SK-N-SH (cell line): ENCODE data around the gene DYNLRB1.

Experiments used
- EZH2phosphoT487 ChIP-seq: fragments of 200-600 bp; sonication (generic); IDR thresholded peaks from 2 replicates; pipeline ENCODE4 v1.6.1; 2017; ENCODE audit warnings: low read depth, mixed run types, mild to moderate bottlenecking, antibody characterized with exemption, moderate library complexity, borderline replicate concordance
- GABPA ChIP-seq: IDR thresholded peaks from 2 replicates; pipeline ENCODE4 v1.4.0; 2012; ENCODE audit warnings: low read depth, mild to moderate bottlenecking
- NFIC ChIP-seq: IDR thresholded peaks from 2 replicates; pipeline ENCODE4 v1.4.0; 2012; ENCODE audit warnings: borderline replicate concordance
- POLR2AphosphoS5 ChIP-seq: IDR thresholded peaks from 2 replicates; pipeline ENCODE4 v1.6.1; 2012; ENCODE audit warnings: low read depth, low read length
- TF ChIP-seq, protein P1 (sequence below): IDR thresholded peaks from 2 replicates; pipeline ENCODE4 v1.4.0; 2012; ENCODE audit warnings: low read depth
- TF ChIP-seq, protein P2 (sequence below): IDR thresholded peaks from 2 replicates; pipeline ENCODE4 v1.6.1; 2012; ENCODE audit warnings: mild to moderate bottlenecking, low read depth, low read length, moderate library complexity

GRCh38 chr20:34506480-34506879, 9.7 kb upstream of the DYNLRB1 start:
- TF ChIP-seq, protein P1, sequence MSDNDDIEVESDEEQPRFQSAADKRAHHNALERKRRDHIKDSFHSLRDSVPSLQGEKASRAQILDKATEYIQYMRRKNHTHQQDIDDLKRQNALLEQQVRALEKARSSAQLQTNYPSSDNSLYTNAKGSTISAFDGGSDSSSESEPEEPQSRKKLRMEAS, result no peak
- TF ChIP-seq, protein P2, sequence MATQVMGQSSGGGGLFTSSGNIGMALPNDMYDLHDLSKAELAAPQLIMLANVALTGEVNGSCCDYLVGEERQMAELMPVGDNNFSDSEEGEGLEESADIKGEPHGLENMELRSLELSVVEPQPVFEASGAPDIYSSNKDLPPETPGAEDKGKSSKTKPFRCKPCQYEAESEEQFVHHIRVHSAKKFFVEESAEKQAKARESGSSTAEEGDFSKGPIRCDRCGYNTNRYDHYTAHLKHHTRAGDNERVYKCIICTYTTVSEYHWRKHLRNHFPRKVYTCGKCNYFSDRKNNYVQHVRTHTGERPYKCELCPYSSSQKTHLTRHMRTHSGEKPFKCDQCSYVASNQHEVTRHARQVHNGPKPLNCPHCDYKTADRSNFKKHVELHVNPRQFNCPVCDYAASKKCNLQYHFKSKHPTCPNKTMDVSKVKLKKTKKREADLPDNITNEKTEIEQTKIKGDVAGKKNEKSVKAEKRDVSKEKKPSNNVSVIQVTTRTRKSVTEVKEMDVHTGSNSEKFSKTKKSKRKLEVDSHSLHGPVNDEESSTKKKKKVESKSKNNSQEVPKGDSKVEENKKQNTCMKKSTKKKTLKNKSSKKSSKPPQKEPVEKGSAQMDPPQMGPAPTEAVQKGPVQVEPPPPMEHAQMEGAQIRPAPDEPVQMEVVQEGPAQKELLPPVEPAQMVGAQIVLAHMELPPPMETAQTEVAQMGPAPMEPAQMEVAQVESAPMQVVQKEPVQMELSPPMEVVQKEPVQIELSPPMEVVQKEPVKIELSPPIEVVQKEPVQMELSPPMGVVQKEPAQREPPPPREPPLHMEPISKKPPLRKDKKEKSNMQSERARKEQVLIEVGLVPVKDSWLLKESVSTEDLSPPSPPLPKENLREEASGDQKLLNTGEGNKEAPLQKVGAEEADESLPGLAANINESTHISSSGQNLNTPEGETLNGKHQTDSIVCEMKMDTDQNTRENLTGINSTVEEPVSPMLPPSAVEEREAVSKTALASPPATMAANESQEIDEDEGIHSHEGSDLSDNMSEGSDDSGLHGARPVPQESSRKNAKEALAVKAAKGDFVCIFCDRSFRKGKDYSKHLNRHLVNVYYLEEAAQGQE, result no peak
- no peak for TF ChIP-seq POLR2AphosphoS5
- no peak for TF ChIP-seq GABPA
- no peak for TF ChIP-seq NFIC
- TF ChIP-seq EZH2phosphoT487, result no peak
